K562 (cell line): ENCODE measurements around the gene INSM1. TPM values are rescaled to one million over a fixed set of nuclear protein-coding genes. Genes with fewer than 3 reads are reported as not detected.

Source experiments
- ATAC-seq: fragments of 200-7000 bp; cut with Tn5 transposase; 3 replicates; pipeline ENCODE4 v1.9.1; 2020; ENCODE audit warnings: moderate library complexity
- BruUV-seq: library from RNA; stranded (reverse); fragments of 400-500 nt; replicated peaks from 2 replicates; lab custom pipeline; 2021; lab: Mats Ljungman, UMichigan
- CTCF ChIA-PET: fragments of 300-600 bp; formaldehyde crosslinking; extraction: SDS; loops from one replicate; lab custom pipeline; 2021; ENCODE audit warnings: low intra/inter-chr PET ratio; lab: Yijun Ruan, JAX
- POLR2A ChIA-PET: fragments of 300-600, 350-650 bp; sonication (Branson Sonifier 250); formaldehyde crosslinking; extraction: SDS; loops from one replicate; lab custom pipeline; 2021; ENCODE audit warnings: antibody characterized with exemption, inconsistent platforms; lab: Yijun Ruan, JAX
- DNase-seq, 4 experiments: peaks; one replicate each; pipeline versions ENCODE4 v3.0.0 to v3.0.0-alpha.2; 2011 to 2018; ENCODE audit warnings: low spot score in 3 of 4, mixed read lengths in 3 of 4; ENCODE audit errors: extremely low read depth in 1 of 4
- FAIRE-seq: peaks from 2 replicates; lab custom pipeline; 2011; peaks lifted over from hg19 to GRCh38; lab: Jason Lieb, UNC
- H2AFZ ChIP-seq: 2 replicates; pipeline ENCODE4 v1.6.0; 2011; ENCODE audit warnings: low read depth, low read length, control low read depth, inconsistent platforms
- H3K27ac ChIP-seq: fragments of 200-600 bp; 3 replicates; pipeline ENCODE4 v1.8.0; 2011; ENCODE audit warnings: low read depth, mild to moderate bottlenecking, control low read depth, inconsistent platforms, low read length, moderate library complexity, mixed read lengths; ENCODE audit errors: extremely low read depth
- H3K27me3 ChIP-seq, 2 experiments: fragments of 300-600 bp in 1 of 2; 2 replicates in 1 of 2; 3 replicates in 1 of 2; pipeline versions ENCODE4 v1.6.0 to v1.8.0; 2011; ENCODE audit warnings: inconsistent platforms in 2 of 2, low read length in 2 of 2, mild to moderate bottlenecking in 1 of 2, mixed read lengths in 1 of 2, moderate library complexity in 1 of 2; ENCODE audit not compliant: control insufficient read depth in 2 of 2, insufficient read depth in 2 of 2
- H3K36me3 ChIP-seq: fragments of 300-600 bp; 3 replicates; pipeline ENCODE4 v1.8.0; 2011; ENCODE audit warnings: mild to moderate bottlenecking, low read length, inconsistent platforms; ENCODE audit not compliant: control insufficient read depth, insufficient read depth
- H3K4me1 ChIP-seq, 2 experiments: fragments of 200-600 bp in 1 of 2; replicated peaks in 1 of 2; 2 replicates in 1 of 2; 3 replicates in 1 of 2; pipeline versions ENCODE4 v1.5.1 to v1.8.0; 2011; ENCODE audit warnings: inconsistent platforms in 2 of 2, low read length in 2 of 2, mild to moderate bottlenecking in 1 of 2, mixed read lengths in 1 of 2, moderate library complexity in 1 of 2; ENCODE audit not compliant: control insufficient read depth in 2 of 2, insufficient read depth in 2 of 2
- H3K4me2 ChIP-seq: 2 replicates; pipeline ENCODE4 v1.6.1; 2011; ENCODE audit warnings: low read length, control low read depth, inconsistent platforms, mixed read lengths; ENCODE audit not compliant: insufficient read depth
- H3K4me3 ChIP-seq: fragments of 200-600 bp; sonication (generic), shearing (Covaris generic); 2 replicates; pipeline ENCODE4 v1.5.1; 2016; ENCODE audit warnings: control low read depth, inconsistent platforms
- H3K79me2 ChIP-seq: fragments of 200-600 bp; 3 replicates; pipeline ENCODE4 v1.8.0; 2011; ENCODE audit warnings: low read length, inconsistent platforms; ENCODE audit not compliant: control insufficient read depth, insufficient read depth
- H3K9ac ChIP-seq, 2 experiments: 2 replicates each; pipeline versions ENCODE4 v1.6.0 to v1.6.1; 2011; ENCODE audit warnings: low read depth in 2 of 2, low read length in 2 of 2, control low read depth in 1 of 2, inconsistent platforms in 1 of 2, mild to moderate bottlenecking in 1 of 2, mixed read lengths in 1 of 2; ENCODE audit not compliant: insufficient read depth in 1 of 2
- H3K9me1 ChIP-seq: one replicate; pipeline ENCODE4 v1.6.0; 2011; ENCODE audit warnings: inconsistent platforms, mild to moderate bottlenecking, low read length, moderate library complexity; ENCODE audit not compliant: control insufficient read depth, insufficient read depth
- H3K9me3 ChIP-seq: replicated peaks from 2 replicates; pipeline ENCODE4 v1.5.1; 2011; ENCODE audit warnings: low read depth, low read length, inconsistent platforms; ENCODE audit not compliant: control insufficient read depth, insufficient read depth
- H4K20me1 ChIP-seq: replicated peaks from 2 replicates; pipeline ENCODE4 v1.6.1; 2011; ENCODE audit warnings: low read length, inconsistent platforms, mixed read lengths; ENCODE audit not compliant: control insufficient read depth, insufficient read depth
- DMBX1 ChIP-seq: fragments of 250-450 bp; sonication (Bioruptor Pico); IDR thresholded peaks from 2 replicates; pipeline ENCODE4 v1.8.0; 2022; ENCODE audit warnings: inconsistent platforms, mild to moderate bottlenecking, moderate library complexity, borderline replicate concordance
- HDAC8 ChIP-seq: fragments of 450-650 bp; IDR thresholded peaks from 2 replicates; pipeline ENCODE4 v1.6.1; 2016; ENCODE audit warnings: mild to moderate bottlenecking, missing genetic modification characterization, moderate library complexity, missing compliant biosample characterization
- NR3C1 ChIP-seq: sonication (generic); formaldehyde crosslinking; IDR thresholded peaks from 2 replicates; pipeline ENCODE4 v1.8.1; 2022; ENCODE audit warnings: missing genetic modification reagents
- PCBP2 ChIP-seq: fragments of 200-400 bp; formaldehyde crosslinking; IDR thresholded peaks from 2 replicates; pipeline ENCODE4 v1.6.1; 2018; ENCODE audit warnings: low read length, low read depth, mild to moderate bottlenecking, moderate library complexity; ENCODE audit not compliant: poor library complexity, severe bottlenecking
- TCFL5 ChIP-seq: fragments of 250-450 bp; sonication (Bioruptor Pico); conservative IDR thresholded peaks from 2 replicates; pipeline ENCODE4 v1.6.1; 2021; ENCODE audit warnings: mild to moderate bottlenecking, moderate library complexity, matching md5 sums
- ZNF253 ChIP-seq: fragments of 250-450 bp; sonication (Bioruptor Pico); conservative IDR thresholded peaks from 2 replicates; pipeline ENCODE4 v1.6.1; 2021; ENCODE audit warnings: mild to moderate bottlenecking
- ZNF609 ChIP-seq: sonication (generic); formaldehyde crosslinking; IDR thresholded peaks from 2 replicates; pipeline ENCODE4 v1.8.1; 2023; ENCODE audit warnings: missing genetic modification reagents, mild to moderate bottlenecking, borderline replicate concordance
- ZNF699 ChIP-seq: fragments of 250-450 bp; sonication (Bioruptor Pico); IDR thresholded peaks from 2 replicates; pipeline ENCODE4 v1.8.0; 2021; ENCODE audit warnings: mild to moderate bottlenecking, moderate library complexity; ENCODE audit not compliant: insufficient replicate concordance
- WGBS: fragments of 100-300 bp; shearing (Covaris generic); methylation state at CpG from one replicate; pipeline ENCODE4 v1.1.6; 2016; ENCODE audit warnings: low coverage, mixed read lengths; ENCODE audit not compliant: insufficient coverage; ENCODE audit errors: missing lambda C conversion rate; 5-methylcytosine and 5-hydroxymethylcytosine counted together
- in situ Hi-C: fragments of 300-500 bp; cut with MboI; formaldehyde crosslinking; loops from 4 replicates; pipeline ENCODE4 v1.15.0; 2018; ENCODE audit warnings: inconsistent platforms, mixed read lengths
- intact Hi-C: fragments of 100-400 bp; cut with micrococcal nuclease; formaldehyde crosslinking; loops from 2 replicates; pipeline ENCODE4 v1.14.2; 2022
- polyA plus RNA-seq, 8 experiments: library from polyadenylated mRNA; depleted of rRNA in 4 of 8; stranded (reverse) in 5 of 8; unstranded in 3 of 8; fragments of >200 nt; fragmentation: Nextera tagmentation in 2 of 8; fragmentation: Illumina TruSeq in 1 of 8; extraction: Ambion mirVana in 2 of 8; extraction: Trizol in 1 of 8; gene quantifications; 2 replicates each; pipeline versions ENCODE4 v1.2.1 to v1.2.3, GENCODE V29; 2011 to 2014; ENCODE audit warnings: inconsistent platforms in 1 of 8, missing spikeins in 1 of 8
- total RNA-seq, 7 experiments: library from RNA; depleted of rRNA in 6 of 7; stranded (reverse); fragments of >200 nt in 6 of 7; fragmentation: Illumina TruSeq in 2 of 7; extraction: Trizol in 2 of 7; gene quantifications; 2 replicates each; pipeline versions ENCODE4 v1.2.1 to v1.2.3, GENCODE V29; 2011 to 2021; ENCODE audit warnings: low replicate concordance in 1 of 7
- TF ChIP-seq, protein P1 (sequence below): fragments of 450-650 bp; IDR thresholded peaks from one replicate; pipeline ENCODE4 v1.6.1; 2018; ENCODE audit warnings: mild to moderate bottlenecking, moderate library complexity; ENCODE audit not compliant: partially characterized antibody
- TF ChIP-seq, protein P2 (sequence below): fragments of 450-650 bp; formaldehyde crosslinking; conservative IDR thresholded peaks from 2 replicates; pipeline ENCODE4 v1.4.0; 2022; ENCODE audit warnings: mild to moderate bottlenecking, missing genetic modification characterization

The INSM1 gene
- total and polyA plus RNA-seq, 9 of the 15 experiments (the other 6 are each of a cell fraction or from before 2014, with no cell fraction given): not detected

GRCh38 chr20:20411402-20411801 is 43.5 kb downstream of the INSM1 start (continued):
- TF ChIP-seq ZNF609 (CRISPR knock-in tag) (no peak), TCFL5 (CRISPR knock-in tag) (no peak), ZNF699 (CRISPR knock-in tag) (no peak), HDAC8 (no peak), PCBP2 (no peak)

DNA sequence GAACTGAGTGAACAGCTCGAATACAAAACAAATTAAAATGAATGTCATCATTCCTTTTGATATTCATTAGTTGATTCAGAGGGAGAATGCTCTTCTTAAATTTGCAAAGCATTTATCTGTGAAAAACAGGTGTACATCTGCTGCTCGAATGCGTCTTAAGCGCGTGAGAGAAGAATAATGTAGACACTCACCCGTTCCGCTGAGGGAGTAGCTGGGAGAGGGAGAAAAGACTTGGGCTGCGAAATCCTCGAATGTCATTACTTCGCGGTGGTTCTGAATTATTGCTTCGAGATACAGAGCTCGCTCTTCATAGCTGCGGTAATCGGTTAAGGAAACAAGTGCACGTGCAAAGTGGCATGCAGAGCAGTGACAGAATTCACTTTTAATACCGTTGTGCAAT is 43.9 kb downstream of the INSM1 start:
- no peak for FAIRE-seq
- Histone ChIP-seq H3K9me1 (no peaks in the 10 kb centered on the region), H3K79me2 (no peaks in the 10 kb centered on the region), H3K9ac (no peak overlapping the region), H2AFZ (no peak overlapping the region), H4K20me1 (no peaks in the 10 kb centered on the region; the same call in 1 of the 2 replicates), H3K27me3 (peaks cover 0 to 9% of the 10 kb centered on the region in 2 experiments; a peak in 3 of 5 replicates), H3K4me3 (no peak overlapping the region), H3K4me2 (no peak overlapping the region), H3K27ac (no peak overlapping the region), H3K36me3 (no peaks in the 10 kb centered on the region), H3K9me3 (no peaks in the 10 kb centered on the region), H3K4me1 (no peaks in the 10 kb centered on the region)
- WGBS: 16% methylated on average over 16 of the region's 17 CpGs
- no peak for ATAC-seq
- TF ChIP-seq, protein P1, sequence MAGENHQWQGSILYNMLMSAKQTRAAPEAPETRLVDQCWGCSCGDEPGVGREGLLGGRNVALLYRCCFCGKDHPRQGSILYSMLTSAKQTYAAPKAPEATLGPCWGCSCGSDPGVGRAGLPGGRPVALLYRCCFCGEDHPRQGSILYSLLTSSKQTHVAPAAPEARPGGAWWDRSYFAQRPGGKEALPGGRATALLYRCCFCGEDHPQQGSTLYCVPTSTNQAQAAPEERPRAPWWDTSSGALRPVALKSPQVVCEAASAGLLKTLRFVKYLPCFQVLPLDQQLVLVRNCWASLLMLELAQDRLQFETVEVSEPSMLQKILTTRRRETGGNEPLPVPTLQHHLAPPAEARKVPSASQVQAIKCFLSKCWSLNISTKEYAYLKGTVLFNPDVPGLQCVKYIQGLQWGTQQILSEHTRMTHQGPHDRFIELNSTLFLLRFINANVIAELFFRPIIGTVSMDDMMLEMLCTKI: no peak
- TF ChIP-seq, protein P2, sequence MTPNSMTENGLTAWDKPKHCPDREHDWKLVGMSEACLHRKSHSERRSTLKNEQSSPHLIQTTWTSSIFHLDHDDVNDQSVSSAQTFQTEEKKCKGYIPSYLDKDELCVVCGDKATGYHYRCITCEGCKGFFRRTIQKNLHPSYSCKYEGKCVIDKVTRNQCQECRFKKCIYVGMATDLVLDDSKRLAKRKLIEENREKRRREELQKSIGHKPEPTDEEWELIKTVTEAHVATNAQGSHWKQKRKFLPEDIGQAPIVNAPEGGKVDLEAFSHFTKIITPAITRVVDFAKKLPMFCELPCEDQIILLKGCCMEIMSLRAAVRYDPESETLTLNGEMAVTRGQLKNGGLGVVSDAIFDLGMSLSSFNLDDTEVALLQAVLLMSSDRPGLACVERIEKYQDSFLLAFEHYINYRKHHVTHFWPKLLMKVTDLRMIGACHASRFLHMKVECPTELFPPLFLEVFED (CRISPR knock-in tag): no peak
- TF ChIP-seq DMBX1 (CRISPR knock-in tag): no peak
- TF ChIP-seq ZNF253 (CRISPR knock-in tag): no peak
- no peak for TF ChIP-seq NR3C1 (CRISPR knock-in tag)
- no TSS peak for BruUV-seq
- ChIA-PET POLR2A (no interaction called here), CTCF (no interaction called here)
- no peak for DNase-seq
- intact Hi-C loops: no loop called here
- in situ Hi-C loops: no loop called here
